OCI-LY1 (cell line): ENCODE measurements around the gene PKD1.

Experiments
- CTCF ChIP-seq: fragments of 200-600 bp; sonication (generic), shearing (Covaris generic); IDR thresholded peaks from 2 replicates; pipeline ENCODE4 v1.5.1; 2017; ENCODE audit warnings: mild to moderate bottlenecking, antibody characterized with exemption, low read length, moderate library complexity, mixed read lengths
- EZH2 ChIP-seq: fragments of 200-600 bp; sonication (generic), shearing (Covaris generic); IDR thresholded peaks from 2 replicates; pipeline ENCODE4 v1.8.0; 2017; ENCODE audit warnings: borderline replicate concordance, mixed run types, mild to moderate bottlenecking, antibody characterized with exemption, low read length, moderate library complexity, mixed read lengths

DNA sequence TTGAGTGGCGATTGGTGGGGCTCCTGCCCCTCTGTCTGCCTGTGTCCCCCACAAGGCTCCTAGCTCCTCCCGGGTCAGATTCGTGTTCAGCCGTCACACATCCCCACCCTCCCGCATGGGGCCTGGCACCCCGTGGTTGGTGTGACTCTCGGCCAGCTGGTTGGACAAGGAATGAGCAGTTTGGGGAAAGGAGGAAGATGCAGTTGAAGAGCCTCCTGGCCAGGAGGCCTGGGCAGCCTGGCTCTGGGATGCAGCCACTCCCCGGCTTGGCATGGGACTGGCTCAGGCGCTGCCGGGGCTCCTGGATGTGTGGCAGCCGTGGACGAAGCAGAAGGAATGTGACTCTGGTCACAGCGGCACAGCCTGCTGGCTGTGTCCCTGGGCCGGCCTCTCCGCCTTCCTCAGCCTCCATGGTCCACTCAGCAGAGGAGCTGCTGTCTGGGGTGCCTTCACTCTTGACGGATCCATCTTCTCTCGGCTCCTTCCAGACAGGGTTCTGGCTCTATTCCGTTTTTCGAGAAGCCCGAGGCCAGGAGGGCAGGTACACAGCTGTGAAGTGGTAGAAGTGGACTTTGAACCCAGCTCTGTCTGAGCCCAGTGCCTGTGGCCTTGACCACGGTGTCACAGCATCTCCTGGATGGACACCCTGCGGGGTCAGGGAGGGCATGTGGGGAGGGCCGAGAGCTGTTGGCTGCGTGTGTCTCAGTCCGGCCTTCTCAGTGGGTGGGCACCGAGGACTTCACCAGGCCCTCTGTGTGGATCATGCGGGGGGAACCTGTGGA lies 22.0 kb upstream of the PKD1 start:
- TF ChIP-seq CTCF (no peak), EZH2 (no peak)
